WTC11 (cell line): ENCODE data around the gene ARID3B. TPM values are rescaled to one million over a fixed set of nuclear protein-coding genes. Genes with fewer than 3 reads are reported as not detected.

Source experiments
- ATAC-seq: fragments of 200-7000 bp; cut with Tn5 transposase; 2 replicates; pipeline ENCODE4 v1.10.0; 2021; ENCODE audit warnings: mild to moderate bottlenecking, moderate library complexity
- CTCF ChIA-PET: fragments of 300-600 bp; sonication (Branson Sonifier 250); formaldehyde crosslinking; loops from one replicate; lab custom pipeline; 2021; ENCODE audit warnings: antibody characterized with exemption; lab: Charles Lee
- POLR2A ChIA-PET: fragments of 350-600 bp; sonication (Branson Sonifier 250); formaldehyde crosslinking; loops from one replicate; lab custom pipeline; 2021; ENCODE audit warnings: antibody characterized with exemption; lab: Charles Lee
- DNase-seq: peaks from one replicate; pipeline ENCODE4 v3.0.0; 2021; ENCODE audit warnings: low spot score
- H3K27ac Mint-ChIP-seq: 2 replicates; pipeline ENCODE4 v1.8.0; 2021; ENCODE audit warnings: mixed read lengths
- H3K27me3 Mint-ChIP-seq: 2 replicates; pipeline ENCODE4 v1.8.0; 2021; ENCODE audit warnings: low read depth, mild to moderate bottlenecking, moderate library complexity, mixed read lengths
- H3K36me3 Mint-ChIP-seq: 2 replicates; pipeline ENCODE4 v1.8.0; 2021; ENCODE audit warnings: mixed read lengths
- H3K4me1 Mint-ChIP-seq: 2 replicates; pipeline ENCODE4 v1.8.0; 2022; ENCODE audit warnings: mixed read lengths
- H3K4me3 Mint-ChIP-seq: 2 replicates; pipeline ENCODE4 v1.8.0; 2021; ENCODE audit warnings: mild to moderate bottlenecking, moderate library complexity, mixed read lengths
- H3K9me3 Mint-ChIP-seq: 2 replicates; pipeline ENCODE4 v1.8.0; 2021; ENCODE audit warnings: mixed read lengths
- AFF4 ChIP-seq: sonication (generic); formaldehyde crosslinking; IDR thresholded peaks from 2 replicates; pipeline ENCODE4 v1.8.1; 2023; ENCODE audit warnings: mild to moderate bottlenecking, missing genetic modification reagents, borderline replicate concordance
- AR ChIP-seq: fragments of 250-450 bp; sonication (Bioruptor Pico); IDR thresholded peaks from 2 replicates; pipeline ENCODE4 v1.9.0; 2021; ENCODE audit warnings: mild to moderate bottlenecking
- CREM ChIP-seq: sonication (generic); formaldehyde crosslinking; IDR thresholded peaks from 2 replicates; pipeline ENCODE4 v1.8.1; 2022; ENCODE audit warnings: mild to moderate bottlenecking, missing genetic modification reagents, moderate library complexity
- ESRRA ChIP-seq: sonication (generic); formaldehyde crosslinking; IDR thresholded peaks from 2 replicates; pipeline ENCODE4 v1.8.1; 2022; ENCODE audit warnings: mild to moderate bottlenecking, missing genetic modification reagents, borderline replicate concordance
- ETV6 ChIP-seq: sonication (generic); formaldehyde crosslinking; IDR thresholded peaks from 2 replicates; pipeline ENCODE4 v1.8.1; 2022; ENCODE audit warnings: mild to moderate bottlenecking, missing genetic modification reagents
- HMGXB4 ChIP-seq: sonication (generic); formaldehyde crosslinking; IDR thresholded peaks from 2 replicates; pipeline ENCODE4 v1.8.1; 2023; ENCODE audit warnings: mild to moderate bottlenecking, moderate library complexity, missing genetic modification reagents
- MAX ChIP-seq: sonication (generic); formaldehyde crosslinking; IDR thresholded peaks from 2 replicates; pipeline ENCODE4 v1.8.0; 2022; ENCODE audit warnings: mild to moderate bottlenecking, missing genetic modification reagents
- NFYB ChIP-seq: sonication (generic); formaldehyde crosslinking; conservative IDR thresholded peaks from 2 replicates; pipeline ENCODE4 v1.8.0; 2022; ENCODE audit warnings: low read depth, missing genetic modification reagents
- PRRX2 ChIP-seq: fragments of 250-450 bp; sonication (Bioruptor Pico); IDR thresholded peaks from 2 replicates; pipeline ENCODE4 v1.8.0; 2021; ENCODE audit warnings: mild to moderate bottlenecking
- RELA ChIP-seq: sonication (generic); formaldehyde crosslinking; IDR thresholded peaks from 2 replicates; pipeline ENCODE4 v1.8.1; 2022; ENCODE audit warnings: missing genetic modification reagents, mild to moderate bottlenecking, borderline replicate concordance
- SP1 ChIP-seq: sonication (generic); formaldehyde crosslinking; conservative IDR thresholded peaks from 2 replicates; pipeline ENCODE4 v1.8.1; 2022; ENCODE audit warnings: missing genetic modification reagents
- ZBTB21 ChIP-seq: sonication (generic); formaldehyde crosslinking; IDR thresholded peaks from 2 replicates; pipeline ENCODE4 v1.8.1; 2023; ENCODE audit warnings: mild to moderate bottlenecking, missing genetic modification reagents, borderline replicate concordance
- ZNF121 ChIP-seq: sonication (generic); formaldehyde crosslinking; IDR thresholded peaks from 2 replicates; pipeline ENCODE4 v1.8.0; 2023; ENCODE audit warnings: missing genetic modification reagents
- ZNF396 ChIP-seq: fragments of 250-450 bp; sonication (Bioruptor Pico); IDR thresholded peaks from 2 replicates; pipeline ENCODE4 v1.8.0; 2021; ENCODE audit warnings: mild to moderate bottlenecking, moderate library complexity, borderline replicate concordance
- total RNA-seq: library from RNA; stranded (reverse); gene quantifications from 3 replicates; pipeline ENCODE4 v1.2.3, GENCODE V29; 2021
- TF ChIP-seq, protein P1 (sequence below): sonication (generic); formaldehyde crosslinking; conservative IDR thresholded peaks from 2 replicates; pipeline ENCODE4 v1.8.1; 2022; ENCODE audit warnings: mild to moderate bottlenecking, missing genetic modification reagents
- TF ChIP-seq, protein P2 (sequence below): fragments of 200-600 bp; IDR thresholded peaks from 2 replicates; pipeline ENCODE4 v1.8.0; 2022; ENCODE audit warnings: antibody characterized with exemption
- TF ChIP-seq, protein P3 (sequence below): fragments of 250-450 bp; sonication (Bioruptor Pico); IDR thresholded peaks from 2 replicates; pipeline ENCODE4 v1.9.0; 2021; ENCODE audit warnings: mild to moderate bottlenecking, borderline replicate concordance
- TF ChIP-seq, protein P4 (sequence below): fragments of 250-450 bp; sonication (Bioruptor Pico); IDR thresholded peaks from 2 replicates; pipeline ENCODE4 v1.9.0; 2021; ENCODE audit warnings: moderate library complexity, mild to moderate bottlenecking, inconsistent platforms, borderline replicate concordance

The ARID3B gene
- total RNA-seq, 1 experiment from 2014 or later = 133 TPM

DNA sequence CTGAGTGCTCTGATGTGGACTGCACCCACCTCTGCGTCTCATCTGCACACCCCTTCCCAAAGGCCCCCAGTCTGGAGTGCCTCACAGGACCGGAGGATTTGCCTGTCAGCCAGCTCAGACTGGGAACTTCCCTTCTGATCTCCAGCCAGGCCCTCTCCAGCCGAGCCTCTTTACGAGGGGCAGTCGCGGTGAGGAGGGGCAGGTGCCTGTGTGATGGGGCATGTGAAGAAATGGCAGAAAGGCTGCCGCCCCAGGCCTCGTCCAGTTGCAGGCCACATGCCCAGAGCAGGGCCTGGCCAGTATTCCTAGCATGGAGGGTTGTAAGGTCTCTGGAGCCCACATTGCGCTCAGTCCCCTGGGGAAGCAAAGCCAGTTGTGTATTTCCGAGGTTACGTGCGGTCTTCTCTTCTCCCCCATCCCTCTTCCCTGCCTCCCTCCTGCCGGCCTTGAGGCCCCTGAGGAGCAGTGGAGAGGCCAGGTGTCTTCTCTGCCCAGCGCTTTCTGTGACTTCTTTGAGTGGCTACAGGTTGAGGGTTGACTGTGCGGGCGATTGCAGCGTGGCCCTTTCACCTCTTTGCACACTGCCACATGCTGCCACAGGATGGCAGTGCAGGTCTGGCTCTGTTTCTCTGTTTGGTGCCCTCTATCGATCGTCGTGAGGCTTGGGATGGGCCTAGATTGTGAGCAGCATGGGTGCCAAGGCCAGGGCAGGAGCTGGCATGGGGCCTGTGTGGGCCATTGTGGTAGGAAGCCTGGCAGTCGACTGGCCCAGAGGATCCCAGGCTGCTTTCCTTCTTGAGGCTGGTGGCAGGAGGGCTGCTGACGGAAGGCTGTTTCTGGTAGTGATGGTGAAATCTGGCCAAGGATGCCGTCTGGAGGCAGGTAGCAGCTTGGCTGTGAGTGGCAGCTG is 79.9 kb downstream of the ARID3B start:
- ATAC-seq = peak; percentile 88
- Mint-ChIP-seq H3K36me3 (peaks cover 60% of the 10 kb centered on the region), H3K27me3 (no peaks in the 10 kb centered on the region), H3K4me3 (no peak overlapping the region), H3K4me1 (peaks cover 22% of the 10 kb centered on the region), H3K9me3 (no peaks in the 10 kb centered on the region), H3K27ac (peak overlapping the region; percentile 70)
- peak; percentile 83 for DNase-seq
- ChIA-PET CTCF (interaction anchor here (0.5 to 6.5 kb wide), 55 partner anchors 10 to 626 kb away, joined by 3 to 87 read pairs (median 4); partner anchors contain the start of genes ARID3B, CPLX3, CYP1A1 and CYP1A2), POLR2A (interaction anchor here (0.6 to 1.2 kb wide), 2 partner anchors 92 to 139 kb away, joined by 3 to 5 read pairs; no protein-coding TSS in a partner anchor)
- no peak for TF ChIP-seq ESRRA (CRISPR knock-in tag)
- no peak for TF ChIP-seq SP1 (CRISPR knock-in tag)
- peak; percentile 65; the same call in 1 of the 2 replicates for TF ChIP-seq RELA (CRISPR knock-in tag)
- peak; percentile 80; the same call in 1 of the 2 replicates for TF ChIP-seq HMGXB4 (CRISPR knock-in tag)
- TF ChIP-seq ZNF396 = no peak
- no peak for TF ChIP-seq CREM (CRISPR knock-in tag)
- TF ChIP-seq, protein P1, sequence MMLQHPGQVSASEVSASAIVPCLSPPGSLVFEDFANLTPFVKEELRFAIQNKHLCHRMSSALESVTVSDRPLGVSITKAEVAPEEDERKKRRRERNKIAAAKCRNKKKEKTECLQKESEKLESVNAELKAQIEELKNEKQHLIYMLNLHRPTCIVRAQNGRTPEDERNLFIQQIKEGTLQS (CRISPR knock-in tag) = no peak
- TF ChIP-seq, protein P2, sequence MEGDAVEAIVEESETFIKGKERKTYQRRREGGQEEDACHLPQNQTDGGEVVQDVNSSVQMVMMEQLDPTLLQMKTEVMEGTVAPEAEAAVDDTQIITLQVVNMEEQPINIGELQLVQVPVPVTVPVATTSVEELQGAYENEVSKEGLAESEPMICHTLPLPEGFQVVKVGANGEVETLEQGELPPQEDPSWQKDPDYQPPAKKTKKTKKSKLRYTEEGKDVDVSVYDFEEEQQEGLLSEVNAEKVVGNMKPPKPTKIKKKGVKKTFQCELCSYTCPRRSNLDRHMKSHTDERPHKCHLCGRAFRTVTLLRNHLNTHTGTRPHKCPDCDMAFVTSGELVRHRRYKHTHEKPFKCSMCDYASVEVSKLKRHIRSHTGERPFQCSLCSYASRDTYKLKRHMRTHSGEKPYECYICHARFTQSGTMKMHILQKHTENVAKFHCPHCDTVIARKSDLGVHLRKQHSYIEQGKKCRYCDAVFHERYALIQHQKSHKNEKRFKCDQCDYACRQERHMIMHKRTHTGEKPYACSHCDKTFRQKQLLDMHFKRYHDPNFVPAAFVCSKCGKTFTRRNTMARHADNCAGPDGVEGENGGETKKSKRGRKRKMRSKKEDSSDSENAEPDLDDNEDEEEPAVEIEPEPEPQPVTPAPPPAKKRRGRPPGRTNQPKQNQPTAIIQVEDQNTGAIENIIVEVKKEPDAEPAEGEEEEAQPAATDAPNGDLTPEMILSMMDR = peak; percentile 80
- no peak for TF ChIP-seq ZBTB21 (CRISPR knock-in tag)
- TF ChIP-seq NFYB = no peak
- no peak for TF ChIP-seq AR (CRISPR knock-in tag)
- TF ChIP-seq MAX (CRISPR knock-in tag) = peak; percentile 24; the same call in 1 of the 2 replicates
- TF ChIP-seq AFF4 (CRISPR knock-in tag) = no peak
- TF ChIP-seq ETV6 (CRISPR knock-in tag) = no peak
- TF ChIP-seq, protein P3, sequence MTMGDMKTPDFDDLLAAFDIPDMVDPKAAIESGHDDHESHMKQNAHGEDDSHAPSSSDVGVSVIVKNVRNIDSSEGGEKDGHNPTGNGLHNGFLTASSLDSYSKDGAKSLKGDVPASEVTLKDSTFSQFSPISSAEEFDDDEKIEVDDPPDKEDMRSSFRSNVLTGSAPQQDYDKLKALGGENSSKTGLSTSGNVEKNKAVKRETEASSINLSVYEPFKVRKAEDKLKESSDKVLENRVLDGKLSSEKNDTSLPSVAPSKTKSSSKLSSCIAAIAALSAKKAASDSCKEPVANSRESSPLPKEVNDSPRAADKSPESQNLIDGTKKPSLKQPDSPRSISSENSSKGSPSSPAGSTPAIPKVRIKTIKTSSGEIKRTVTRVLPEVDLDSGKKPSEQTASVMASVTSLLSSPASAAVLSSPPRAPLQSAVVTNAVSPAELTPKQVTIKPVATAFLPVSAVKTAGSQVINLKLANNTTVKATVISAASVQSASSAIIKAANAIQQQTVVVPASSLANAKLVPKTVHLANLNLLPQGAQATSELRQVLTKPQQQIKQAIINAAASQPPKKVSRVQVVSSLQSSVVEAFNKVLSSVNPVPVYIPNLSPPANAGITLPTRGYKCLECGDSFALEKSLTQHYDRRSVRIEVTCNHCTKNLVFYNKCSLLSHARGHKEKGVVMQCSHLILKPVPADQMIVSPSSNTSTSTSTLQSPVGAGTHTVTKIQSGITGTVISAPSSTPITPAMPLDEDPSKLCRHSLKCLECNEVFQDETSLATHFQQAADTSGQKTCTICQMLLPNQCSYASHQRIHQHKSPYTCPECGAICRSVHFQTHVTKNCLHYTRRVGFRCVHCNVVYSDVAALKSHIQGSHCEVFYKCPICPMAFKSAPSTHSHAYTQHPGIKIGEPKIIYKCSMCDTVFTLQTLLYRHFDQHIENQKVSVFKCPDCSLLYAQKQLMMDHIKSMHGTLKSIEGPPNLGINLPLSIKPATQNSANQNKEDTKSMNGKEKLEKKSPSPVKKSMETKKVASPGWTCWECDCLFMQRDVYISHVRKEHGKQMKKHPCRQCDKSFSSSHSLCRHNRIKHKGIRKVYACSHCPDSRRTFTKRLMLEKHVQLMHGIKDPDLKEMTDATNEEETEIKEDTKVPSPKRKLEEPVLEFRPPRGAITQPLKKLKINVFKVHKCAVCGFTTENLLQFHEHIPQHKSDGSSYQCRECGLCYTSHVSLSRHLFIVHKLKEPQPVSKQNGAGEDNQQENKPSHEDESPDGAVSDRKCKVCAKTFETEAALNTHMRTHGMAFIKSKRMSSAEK (CRISPR knock-in tag) = no peak
- TF ChIP-seq PRRX2 (CRISPR knock-in tag) = no peak
- TF ChIP-seq, protein P4, sequence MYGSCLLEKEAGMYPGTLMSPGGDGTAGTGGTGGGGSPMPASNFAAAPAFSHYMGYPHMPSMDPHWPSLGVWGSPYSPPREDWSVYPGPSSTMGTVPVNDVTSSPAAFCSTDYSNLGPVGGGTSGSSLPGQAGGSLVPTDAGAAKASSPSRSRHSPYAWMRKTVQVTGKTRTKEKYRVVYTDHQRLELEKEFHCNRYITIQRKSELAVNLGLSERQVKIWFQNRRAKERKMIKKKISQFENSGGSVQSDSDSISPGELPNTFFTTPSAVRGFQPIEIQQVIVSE = no peak
- no peak for TF ChIP-seq ZNF121
